Hematopoietic multipotent progenitor cell treated with erythropoietin and hydrocortisone succinate and interleukin-3 and kit ligand, for 6 days (in vitro differentiated cells): ENCODE data around the gene CAT.
A peak's percentile ranks its signal among the peaks of the same experiment; 100 is the strongest.

Experiments
- DNase-seq: peaks from one replicate; pipeline ENCODE4 v3.0.0-alpha.2; 2015

CAT gene

DNA sequence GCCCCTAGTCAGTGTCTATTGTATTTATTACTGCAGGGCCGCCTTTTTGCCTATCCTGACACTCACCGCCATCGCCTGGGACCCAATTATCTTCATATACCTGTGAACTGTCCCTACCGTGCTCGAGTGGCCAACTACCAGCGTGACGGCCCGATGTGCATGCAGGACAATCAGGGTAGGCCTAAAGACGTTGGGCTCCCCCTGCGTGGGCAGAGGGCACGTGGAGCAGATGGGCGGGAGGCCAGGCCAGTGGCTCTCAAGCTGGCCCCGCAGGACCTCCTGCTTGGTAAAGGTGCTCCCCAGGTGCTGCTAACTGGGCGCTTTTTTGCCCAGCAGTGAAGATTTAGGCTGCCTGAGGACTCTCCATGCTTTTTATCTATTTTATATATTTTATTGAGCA is 22.5 kb downstream of the CAT start:
- no peak for DNase-seq

GRCh38 chr11:34464591-34465051 is 25.9 kb downstream of the CAT start:
- DNase-seq = peak; percentile 83

GRCh38 chr11:34466802-34467488 is 28.2 kb downstream of the CAT start:
- DNase-seq = no peak

DNA sequence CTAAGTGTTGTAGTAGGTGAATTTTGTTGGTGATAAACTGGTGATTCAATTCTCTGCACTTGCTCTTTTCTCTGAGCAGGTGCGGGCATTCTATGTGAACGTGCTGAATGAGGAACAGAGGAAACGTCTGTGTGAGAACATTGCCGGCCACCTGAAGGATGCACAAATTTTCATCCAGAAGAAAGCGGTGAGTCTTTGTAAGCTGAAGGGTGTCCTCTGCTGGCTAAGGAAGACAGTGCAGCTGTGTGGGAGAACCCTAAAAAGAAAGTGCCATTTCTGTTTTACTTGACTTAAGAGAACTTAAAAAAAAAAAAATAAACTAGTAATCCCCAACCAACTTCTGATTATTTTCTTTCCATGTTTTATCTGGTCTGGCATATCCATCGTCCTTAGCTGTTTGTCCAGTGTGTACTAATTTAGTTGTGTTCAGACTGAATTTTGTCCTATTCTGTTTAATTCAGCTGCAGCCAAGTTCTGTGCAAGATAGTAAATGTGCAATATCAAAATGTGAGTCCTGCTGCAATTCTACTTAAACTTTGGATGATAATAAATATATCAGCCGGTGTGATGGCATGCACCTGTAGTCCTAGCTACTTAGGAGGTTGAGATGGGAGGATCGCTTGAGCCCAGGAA is 29.6 kb downstream of the CAT start:
- DNase-seq = peak; percentile 83

DNA sequence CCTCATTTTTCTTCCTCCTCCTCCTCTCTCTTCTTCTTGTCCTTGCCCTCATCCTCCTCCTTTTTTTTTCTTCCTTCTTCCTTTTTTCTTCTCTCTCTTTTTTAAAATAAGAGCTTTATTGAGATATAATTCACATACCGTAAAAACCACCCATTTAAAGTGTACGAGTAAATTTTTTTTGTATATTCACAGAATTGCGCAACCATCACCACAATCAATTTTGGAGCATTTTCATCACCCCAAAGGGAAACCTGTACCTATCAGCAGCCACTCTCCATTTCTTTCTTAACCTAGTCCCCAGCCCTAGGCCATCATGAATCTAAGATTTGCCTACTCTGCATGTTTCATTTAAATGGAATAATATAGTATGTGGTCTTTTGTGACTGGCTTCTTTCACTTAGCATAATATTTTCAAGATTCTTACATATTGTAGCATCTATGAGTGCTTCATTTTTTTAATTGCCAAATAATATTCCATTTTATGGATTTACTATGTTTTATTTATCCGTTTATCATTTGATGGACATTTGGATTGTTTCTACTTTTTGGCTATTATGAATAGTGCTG is 35.0 kb downstream of the CAT start:
- no peak for DNase-seq

DNA sequence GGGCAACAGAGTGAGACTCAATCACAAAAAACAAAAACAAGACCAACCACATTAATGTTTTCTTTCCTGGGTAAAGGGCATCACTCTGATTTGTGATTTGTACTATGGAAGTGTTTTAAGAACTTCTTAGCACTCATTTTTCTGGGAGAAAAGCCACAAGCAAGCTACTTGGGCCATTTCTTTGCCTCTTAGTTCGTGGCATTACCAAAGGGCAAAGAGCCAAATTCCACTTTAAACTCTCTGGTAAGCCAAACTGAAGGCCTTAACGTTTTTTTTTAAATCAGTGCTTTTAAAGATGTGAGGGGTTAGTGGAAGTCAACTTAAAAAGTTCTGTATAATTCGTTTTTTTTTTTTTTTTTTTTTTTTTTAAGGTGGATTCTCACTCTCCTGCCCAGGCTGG is 36.9 kb downstream of the CAT start:
- DNase-seq = no peak

DNA sequence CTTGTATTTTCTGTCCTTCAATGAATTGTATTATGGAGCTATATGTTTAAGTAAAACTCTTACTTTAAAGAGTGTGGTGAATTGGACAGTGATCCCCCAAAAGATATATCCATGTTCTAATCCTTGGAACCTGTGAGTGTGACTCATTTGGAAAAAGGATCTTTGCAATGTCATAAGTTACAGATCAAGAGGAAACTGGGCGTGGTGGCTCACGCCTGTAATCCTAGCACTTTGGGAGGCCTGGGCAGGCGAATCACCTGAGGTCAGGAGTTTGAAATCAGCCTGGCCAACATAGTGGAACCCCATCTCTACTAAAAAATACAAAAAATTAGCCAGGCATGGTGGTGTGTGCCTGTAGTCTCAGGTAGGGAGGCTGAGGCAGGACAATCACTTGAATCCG is 38.1 kb downstream of the CAT start:
- DNase-seq = no peak

DNA sequence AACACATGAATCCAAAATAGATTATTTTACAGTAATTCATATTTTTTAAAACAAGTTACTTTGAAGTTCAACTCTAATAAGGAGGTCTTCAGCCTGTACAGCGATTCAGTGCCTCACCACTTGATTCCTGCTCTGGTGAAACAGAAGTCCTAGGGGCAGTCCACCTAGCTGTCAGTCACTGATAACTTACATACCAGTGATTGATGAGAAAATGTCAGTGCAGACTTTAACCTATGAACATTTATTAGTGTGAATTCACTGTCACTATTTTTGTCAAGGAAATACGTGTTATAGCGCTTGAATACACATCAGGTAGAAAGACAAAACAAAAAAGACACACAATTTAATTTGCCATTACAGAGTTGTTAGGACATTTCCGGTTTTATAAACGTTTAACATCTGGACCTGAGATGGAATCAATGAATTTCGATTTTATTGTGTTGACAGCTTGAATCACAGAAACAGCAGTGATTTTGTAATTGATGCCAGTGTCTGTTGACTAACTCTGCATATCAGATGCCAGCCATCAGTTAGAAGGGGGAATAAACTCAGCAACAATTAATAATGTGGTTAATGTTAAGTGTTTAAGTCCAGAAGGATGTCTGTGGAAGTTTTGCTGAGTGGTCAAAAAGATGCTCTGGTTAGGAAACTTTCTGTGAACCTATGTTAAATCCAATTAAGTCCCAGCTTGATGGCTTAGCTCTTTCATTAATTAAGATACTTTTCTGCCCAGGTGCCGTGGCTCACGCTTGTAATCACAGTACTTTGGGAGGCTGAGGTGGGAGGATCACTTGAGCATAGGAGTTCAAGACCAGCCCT is 40.3 kb downstream of the CAT start:
- no peak for DNase-seq

DNA sequence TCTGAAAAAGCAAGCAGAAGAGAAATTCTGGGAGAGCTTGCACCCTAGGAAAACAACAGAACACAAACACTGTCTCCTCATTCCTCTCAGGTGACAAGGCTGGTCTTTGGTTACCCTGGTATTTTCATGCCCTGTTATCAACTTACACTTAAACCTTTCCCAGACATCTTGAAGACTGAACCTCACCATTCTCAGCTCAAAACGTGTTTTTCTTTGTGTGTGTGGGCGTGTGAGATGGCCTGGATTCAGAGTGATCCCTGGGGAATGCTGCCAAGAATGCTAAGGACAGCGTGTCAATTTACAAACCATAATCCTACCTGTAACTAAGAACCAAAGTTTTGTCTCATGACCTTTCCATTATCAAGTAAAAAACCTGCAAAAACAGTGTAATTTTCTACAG is 41.6 kb downstream of the CAT start:
- DNase-seq = no peak

DNA sequence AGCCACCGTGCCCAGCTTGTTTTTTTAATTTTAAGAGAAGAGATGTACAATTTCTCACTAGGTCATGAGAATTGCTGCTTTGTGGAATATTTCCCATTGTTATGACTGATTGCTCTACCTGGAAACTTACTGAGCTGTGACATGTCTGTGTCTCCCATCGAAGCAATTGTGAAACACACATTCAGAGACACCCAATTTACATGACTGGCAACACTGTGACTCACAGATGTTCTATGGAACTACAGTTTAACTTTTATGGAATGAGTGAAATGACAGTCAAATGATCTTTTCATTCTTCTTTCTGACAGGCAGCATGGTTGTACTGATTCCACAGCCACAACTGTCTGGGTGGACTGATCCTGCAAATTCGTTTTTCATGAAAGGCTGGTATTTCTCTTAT is 42.6 kb downstream of the CAT start:
- DNase-seq = no peak

GRCh38 chr11:34483106-34483874 is 44.6 kb downstream of the CAT start:
- no peak for DNase-seq

GRCh38 chr11:34487430-34487829 is 48.7 kb downstream of the CAT start:
- DNase-seq = no peak

DNA sequence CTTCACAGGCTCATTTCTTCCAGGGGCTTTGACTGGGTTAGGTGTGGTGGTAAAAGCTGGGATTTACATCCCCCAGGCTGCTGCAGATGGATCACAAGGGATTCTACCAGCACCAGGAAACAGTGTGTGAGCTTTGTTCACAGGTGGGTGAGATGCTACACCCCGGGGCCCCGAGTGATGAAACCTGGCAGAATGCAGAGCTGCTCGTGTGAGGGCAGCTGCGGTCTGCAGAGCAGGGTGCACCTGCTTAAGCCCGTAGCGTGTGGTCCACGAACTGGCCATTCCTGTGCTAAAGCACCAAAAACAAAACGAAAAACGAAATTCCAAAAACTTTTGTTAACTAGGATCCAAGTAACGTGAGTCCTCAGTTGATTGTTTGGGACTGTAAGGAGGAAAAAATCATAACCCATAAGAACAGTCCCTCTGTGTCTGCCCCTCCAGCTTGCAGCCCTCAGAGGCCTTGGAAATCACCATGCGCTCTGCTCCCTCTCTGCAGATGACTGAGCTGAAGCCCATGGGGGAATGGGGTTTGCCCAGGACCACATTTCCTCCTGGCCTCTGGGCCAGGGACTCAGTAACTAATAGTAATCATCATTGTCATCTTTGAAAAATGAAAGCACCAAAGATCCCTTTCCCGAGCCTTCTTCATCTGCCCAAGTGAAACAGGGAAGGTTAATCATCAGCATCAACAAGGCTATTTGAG is 50.3 kb downstream of the CAT start:
- DNase-seq = no peak

- no peak for DNase-seq
These were observed 51.6 kb downstream of the CAT start for GRCh38 chr11:34490304-34490703.

GRCh38 chr11:34492806-34493414 is 54.2 kb downstream of the CAT start:
- DNase-seq = peak; percentile 92

GRCh38 chr11:34493468-34493867 is 54.7 kb downstream of the CAT start:
- no peak for DNase-seq

GRCh38 chr11:34493926-34494595 is 55.3 kb downstream of the CAT start:
- no peak for DNase-seq

DNA sequence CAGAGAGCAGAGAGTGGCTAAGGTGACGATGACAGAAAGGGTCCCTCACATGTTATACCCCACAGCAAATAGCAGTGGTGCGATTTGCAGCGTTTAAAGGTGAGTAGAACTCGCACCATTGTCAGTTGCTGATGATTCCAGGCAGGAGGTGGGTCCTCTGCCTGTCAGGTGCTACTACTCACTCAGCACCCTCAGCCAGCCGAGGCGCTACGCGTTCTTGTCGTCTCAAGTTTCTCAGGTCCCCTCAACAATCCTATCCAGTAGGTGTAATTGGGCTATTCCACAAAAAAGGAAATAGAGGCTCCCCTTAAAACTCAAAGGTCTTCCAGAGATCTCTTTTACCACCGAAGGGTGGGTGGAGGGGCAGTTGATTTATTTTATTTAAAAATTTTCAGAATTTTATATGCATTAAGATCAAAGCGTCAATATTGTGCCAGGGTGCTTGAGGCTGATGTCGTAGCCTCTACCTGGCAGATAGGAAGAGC is 56.5 kb downstream of the CAT start:
- no peak for DNase-seq

GRCh38 chr11:34495724-34496377 is 57.1 kb downstream of the CAT start:
- no peak for DNase-seq
